ENCODE results near the gene BDKRB2.

The BDKRB2 gene

GRCh38 chr14:96281486-96281885 is 76.8 kb downstream of the BDKRB2 start:
- DNase-seq (ENCODE audit: low spot score), result no peak
- TF ChIP-seq CTCF (IDR thresholded peaks at IDR 0.05; ENCODE audit: borderline replicate concordance, control extremely low read depth, extremely low read depth, insufficient read depth, missing control alignments), result no peak
- in situ Hi-C loops (cut with MboI; ENCODE audit: low sequenced_read_pairs, unreplicated experiment), result no loop called here

GRCh38 chr14:96284008-96284407 is 79.4 kb downstream of the BDKRB2 start:
- in situ Hi-C loops (cut with MboI; ENCODE audit: low sequenced_read_pairs, unreplicated experiment), result no loop called here
- DNase-seq (ENCODE audit: low spot score), result no peak
- no peak for TF ChIP-seq CTCF (IDR thresholded peaks at IDR 0.05; ENCODE audit: borderline replicate concordance, control extremely low read depth, extremely low read depth, insufficient read depth, missing control alignments)

GRCh38 chr14:96284430-96284829 is 79.8 kb downstream of the BDKRB2 start:
- DNase-seq (ENCODE audit: low spot score), result no peak
- in situ Hi-C loops (cut with MboI; ENCODE audit: low sequenced_read_pairs, unreplicated experiment), result no loop called here
- no peak for TF ChIP-seq CTCF (IDR thresholded peaks at IDR 0.05; ENCODE audit: borderline replicate concordance, control extremely low read depth, extremely low read depth, insufficient read depth, missing control alignments)

GRCh38 chr14:96285667-96286066 is 81.0 kb downstream of the BDKRB2 start:
- TF ChIP-seq CTCF (IDR thresholded peaks at IDR 0.05; ENCODE audit: borderline replicate concordance, control extremely low read depth, extremely low read depth, insufficient read depth, missing control alignments), result no peak
- in situ Hi-C loops (cut with MboI; ENCODE audit: low sequenced_read_pairs, unreplicated experiment), result no loop called here
- DNase-seq (ENCODE audit: low spot score), result no peak

- no peak for TF ChIP-seq CTCF (IDR thresholded peaks at IDR 0.05; ENCODE audit: borderline replicate concordance, control extremely low read depth, extremely low read depth, insufficient read depth, missing control alignments)
- no peak for DNase-seq (ENCODE audit: low spot score)
- in situ Hi-C loops (cut with MboI; ENCODE audit: low sequenced_read_pairs, unreplicated experiment), result no loop called here
These were observed 81.6 kb downstream of the BDKRB2 start for GRCh38 chr14:96286251-96286650.

GRCh38 chr14:96287856-96288255 is 83.2 kb downstream of the BDKRB2 start:
- no peak for DNase-seq (ENCODE audit: low spot score)
- TF ChIP-seq CTCF (IDR thresholded peaks at IDR 0.05; ENCODE audit: borderline replicate concordance, control extremely low read depth, extremely low read depth, insufficient read depth, missing control alignments), result no peak
- in situ Hi-C loops (cut with MboI; ENCODE audit: low sequenced_read_pairs, unreplicated experiment), result no loop called here
